GM12865 (cell line): ENCODE data around the gene ZNF689.
"Not testable (repeated sequence)": the region's sequence is repeated elsewhere in the genome, so short reads cannot be mapped to it uniquely, and the experiment has no call there.

Experiments used
- DNase-seq: peaks from one replicate; pipeline ENCODE4 v3.0.0; 2010; ENCODE audit warnings: low read depth
- H3K4me3 ChIP-seq: 2 replicates; pipeline ENCODE4 v1.5.1; 2011; ENCODE audit warnings: mild to moderate bottlenecking, low read depth, low read length, control low read depth
- CTCF ChIP-seq: IDR thresholded peaks from 2 replicates; pipeline ENCODE4 v1.5.1; 2011; ENCODE audit warnings: low read length, control low read depth, low read depth, inconsistent platforms; ENCODE audit not compliant: insufficient read depth; ENCODE audit errors: missing control alignments

The ZNF689 gene

GRCh38 chr16:30636599-30636998, 26.4 kb upstream of the ZNF689 start:
- DNase-seq: no peak
- H3K4me3 ChIP-seq: no peak overlapping the region
- TF ChIP-seq CTCF: no peak

DNA sequence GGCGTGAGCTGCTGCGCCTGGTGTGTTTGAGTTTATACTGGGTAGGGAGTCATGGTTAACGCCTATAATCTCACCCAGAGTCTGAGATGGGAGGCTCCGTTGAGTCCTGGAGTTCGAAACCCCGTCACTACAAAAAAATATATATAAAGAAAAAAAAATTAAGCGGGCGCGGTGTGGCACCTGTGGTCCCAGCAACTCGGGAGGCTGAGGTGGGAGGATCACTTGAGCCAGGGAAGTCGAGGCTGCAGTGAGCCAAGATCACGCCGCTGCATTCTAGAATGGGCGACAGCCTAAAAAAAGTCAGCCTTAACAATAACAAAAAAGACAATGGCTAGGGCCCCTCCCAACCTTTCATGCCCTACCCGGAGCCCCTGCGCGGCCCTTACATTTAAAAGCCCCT, 23.3 kb upstream of the ZNF689 start:
- no peak for TF ChIP-seq CTCF
- DNase-seq: no peak

DNA sequence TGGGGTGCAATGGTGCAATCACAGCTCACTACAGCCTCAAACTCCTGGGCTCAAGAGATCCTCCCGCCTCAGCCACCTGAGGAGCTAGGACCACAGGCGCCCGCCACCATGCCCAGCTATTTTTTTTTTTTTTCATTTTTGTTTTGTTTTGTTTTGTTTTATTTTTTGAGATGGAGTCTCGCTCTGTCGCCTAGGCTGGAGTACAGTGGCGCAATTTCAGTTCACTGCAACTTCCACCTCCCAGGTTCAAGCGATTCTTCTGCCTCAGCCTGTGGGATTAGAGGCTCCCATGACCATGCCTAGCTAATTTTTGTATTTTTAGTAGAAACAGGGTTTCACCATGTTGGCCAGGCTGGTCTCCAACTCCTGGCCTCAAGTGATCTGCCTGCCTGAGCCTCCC, 22.3 kb upstream of the ZNF689 start:
- not testable (repeated sequence) for H3K4me3 ChIP-seq, DNase-seq

More for the DNA sequence above, 23.3 kb upstream of the ZNF689 start:
- peak overlapping the region; percentile 62 for H3K4me3 ChIP-seq

DNA sequence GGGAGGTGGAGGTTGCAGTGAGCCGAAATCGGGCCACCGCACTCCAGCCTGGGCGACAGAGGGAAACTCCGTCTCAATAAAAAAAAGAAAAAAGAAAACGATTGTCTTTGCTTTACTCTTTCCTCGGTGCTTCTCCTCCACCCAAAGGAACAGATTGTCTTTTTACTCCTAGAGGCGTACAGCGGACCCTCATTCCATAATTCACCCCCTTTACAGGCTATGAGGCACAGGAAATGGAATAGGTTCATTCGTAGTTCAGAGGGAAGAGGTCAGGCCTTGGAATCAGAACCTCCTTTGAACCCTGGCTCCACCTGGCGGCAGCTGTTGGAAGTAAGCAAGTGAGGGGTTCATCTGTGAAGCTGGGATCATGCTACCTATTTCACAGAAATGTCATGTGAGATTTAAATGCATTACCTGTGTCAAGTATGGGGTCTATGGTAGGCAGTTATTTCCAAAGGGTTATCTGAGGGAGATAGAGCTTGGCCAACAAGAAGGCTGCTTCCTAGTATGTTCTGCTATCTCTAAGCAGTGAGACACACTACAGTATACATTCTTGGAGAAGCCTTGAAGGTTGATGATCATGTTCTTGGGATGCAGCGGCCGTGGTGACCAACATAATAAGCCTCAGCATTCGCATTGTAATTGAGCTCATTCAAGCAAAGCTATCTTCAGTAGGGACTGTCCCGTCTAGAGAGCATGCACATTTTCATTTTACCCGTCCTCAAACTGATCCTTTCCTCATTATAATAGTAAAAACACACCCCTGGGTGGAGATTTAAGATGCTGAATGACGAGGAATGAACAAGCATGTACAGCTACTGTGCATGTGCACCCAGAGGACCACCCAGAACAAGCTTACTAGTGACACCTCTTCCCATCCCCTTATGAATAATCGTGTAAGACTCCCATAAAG, 18.7 kb upstream of the ZNF689 start:
- H3K4me3 ChIP-seq: peak overlapping the region; percentile 25
- peak; percentile 85 for DNase-seq
- peak; percentile 95 for TF ChIP-seq CTCF

DNA sequence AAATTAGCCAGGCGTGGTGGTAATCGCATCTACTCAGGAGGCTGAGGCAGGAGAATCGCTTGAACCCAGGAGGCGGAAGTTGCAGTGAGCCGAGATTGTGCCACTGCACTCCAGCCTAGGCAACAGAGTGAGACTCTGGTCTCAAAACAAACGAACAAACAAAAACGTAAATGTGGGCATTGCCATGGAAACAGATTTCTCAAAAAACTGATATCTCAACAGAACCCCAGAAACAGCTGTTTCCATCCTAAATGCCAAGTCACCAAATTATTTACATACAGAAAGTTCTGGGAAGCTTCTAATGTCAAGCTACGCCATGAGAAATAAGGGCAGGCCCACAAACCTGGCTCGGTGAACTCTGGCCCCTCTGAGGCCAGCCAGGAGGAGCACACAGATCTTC, 16.0 kb upstream of the ZNF689 start:
- H3K4me3 ChIP-seq: no peak overlapping the region
- no peak for DNase-seq
- TF ChIP-seq CTCF: no peak

- no peak for DNase-seq
- H3K4me3 ChIP-seq: no peak overlapping the region
- TF ChIP-seq CTCF: no peak
These were observed 13.5 kb upstream of the ZNF689 start for GRCh38 chr16:30623536-30624283.

DNA sequence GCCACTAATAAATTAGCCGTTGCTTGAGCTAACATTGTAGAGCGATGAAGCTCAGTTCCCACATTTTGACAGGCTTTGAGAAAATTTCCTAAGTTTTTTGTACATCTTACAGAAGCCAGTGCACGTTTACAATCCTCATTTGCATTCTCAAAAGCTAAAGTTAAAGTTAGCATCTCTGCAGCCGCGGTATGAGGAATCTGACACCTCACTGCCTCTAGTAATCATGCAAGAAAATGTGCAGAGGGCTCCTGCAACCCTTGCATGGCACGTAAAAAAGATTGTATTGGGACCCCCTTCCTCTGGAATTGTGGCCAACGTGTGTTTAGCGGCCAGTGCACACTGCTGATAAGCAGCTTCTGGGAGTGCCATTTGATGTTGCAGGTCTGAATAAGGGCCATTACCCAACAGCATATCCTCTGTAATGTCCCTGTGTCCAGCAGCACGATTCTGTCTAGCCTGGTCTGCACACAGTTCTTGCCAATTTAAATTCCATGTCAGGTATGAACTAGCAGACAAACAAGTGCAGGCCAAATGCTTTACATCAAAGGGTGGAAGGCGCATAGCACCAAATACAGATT, 12.4 kb upstream of the ZNF689 start:
- no peak for DNase-seq
- H3K4me3 ChIP-seq: no peak overlapping the region
- no peak for TF ChIP-seq CTCF
